Middle frontal gyrus (tissue), 1 donor: Measurements from ENCODE around the gene IFT52.

Experiments used
- DNase-seq: peaks from one replicate; pipeline ENCODE4 v3.0.0-alpha.2; 2015; ENCODE audit warnings: low spot score; ENCODE audit errors: extremely low spot score

IFT52 gene

GRCh38 chr20:43686820-43687219 lies 96.1 kb downstream of the IFT52 start:
- no peak for DNase-seq

GRCh38 chr20:43689165-43689564 lies 98.4 kb downstream of the IFT52 start:
- no peak for DNase-seq

- DNase-seq: no peak
Observed at GRCh38 chr20:43690943-43691598, 100.3 kb downstream of the IFT52 start.

- no peak for DNase-seq
Observed at GRCh38 chr20:43691928-43692524, 101.3 kb downstream of the IFT52 start.

GRCh38 chr20:43694763-43695162 lies 104.0 kb downstream of the IFT52 start:
- DNase-seq: no peak

GRCh38 chr20:43695571-43695970 lies 104.8 kb downstream of the IFT52 start:
- no peak for DNase-seq
